Measurements from ENCODE around the gene ZNF783.

Gene ZNF783

GRCh38 chr7:149283321-149283720 is 21.3 kb downstream of the ZNF783 start:
- ATAC-seq: no peak

DNA sequence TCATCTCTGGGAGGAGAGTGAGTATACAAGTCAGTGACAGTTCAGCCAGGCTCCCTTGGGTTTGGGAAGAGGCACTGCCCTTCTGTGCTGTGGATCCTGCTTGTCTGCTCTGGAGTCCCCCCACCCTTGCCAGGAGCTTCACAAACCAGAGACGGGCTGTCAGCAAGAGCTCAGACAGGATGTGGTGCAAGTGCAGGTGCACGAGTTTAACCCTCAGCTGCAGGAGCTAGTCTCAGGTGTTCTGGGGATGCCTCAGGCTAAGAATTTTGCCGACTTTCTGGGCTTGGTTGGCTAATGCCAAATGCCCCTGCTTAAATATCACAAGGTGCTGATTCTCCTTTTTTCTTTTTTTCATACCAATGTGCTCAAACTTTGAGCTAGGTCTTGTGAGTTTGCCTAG is 22.3 kb downstream of the ZNF783 start:
- no peak for ATAC-seq

DNA sequence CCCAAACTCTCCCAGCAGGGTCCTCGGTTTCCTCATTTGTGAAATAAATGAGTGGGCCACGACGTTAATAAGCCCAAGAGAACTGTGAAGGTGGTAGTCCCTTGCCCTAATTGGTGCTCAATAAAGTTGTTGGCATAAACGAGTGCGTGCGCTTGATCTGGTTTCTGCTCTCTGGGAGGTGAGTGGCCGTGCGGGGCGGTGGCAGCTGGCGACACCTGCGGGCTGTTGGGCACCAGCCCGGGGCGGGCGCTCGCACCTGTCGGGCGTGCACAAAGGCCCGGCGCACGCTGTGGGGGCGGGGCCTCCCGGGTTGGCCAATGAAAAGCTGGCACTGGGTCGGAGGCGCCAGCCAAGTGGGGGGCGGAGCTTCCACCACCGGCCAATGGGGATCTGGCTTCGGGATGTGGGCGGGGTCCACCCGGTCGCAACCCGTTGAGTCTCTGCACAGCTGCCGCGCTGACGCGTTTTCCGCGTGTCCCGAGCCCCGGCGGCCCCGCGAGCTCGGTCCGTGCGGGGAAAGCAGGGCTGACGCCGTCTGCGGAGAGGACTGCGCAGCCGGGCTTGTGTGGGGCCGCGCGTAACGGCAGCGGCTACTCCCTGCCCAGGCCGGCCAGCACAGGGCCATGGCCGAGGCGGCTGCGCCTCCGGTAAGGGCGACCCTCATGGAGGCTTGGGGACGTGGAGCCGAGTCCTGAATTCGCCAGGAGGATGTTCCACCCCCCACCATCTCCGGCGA is 23.0 kb downstream of the ZNF783 start:
- peak; percentile 96 to 97 for ATAC-seq

DNA sequence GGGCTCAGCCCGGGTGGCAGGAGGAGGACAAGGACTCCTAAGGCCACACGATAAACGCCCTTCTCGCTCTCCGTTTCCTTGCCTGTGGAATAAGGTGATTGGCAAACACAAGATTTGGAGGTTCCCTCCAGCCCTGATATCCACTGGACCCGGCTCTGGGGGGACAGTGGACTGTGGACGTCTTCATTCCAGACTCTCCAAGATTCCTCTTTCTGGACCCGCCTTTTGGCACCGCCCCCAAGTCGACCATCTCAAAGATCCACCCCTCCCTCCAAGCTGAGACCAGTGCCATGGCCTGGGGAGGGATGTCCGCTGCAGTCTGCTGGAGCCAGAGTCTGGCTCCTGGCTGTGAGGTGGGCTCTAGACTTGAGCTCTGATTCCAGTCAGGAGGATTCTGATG is 23.6 kb downstream of the ZNF783 start:
- no peak for ATAC-seq

GRCh38 chr7:149286811-149287400 is 24.9 kb downstream of the ZNF783 start:
- ATAC-seq: no peak

GRCh38 chr7:149287622-149288021 is 25.6 kb downstream of the ZNF783 start:
- no peak for ATAC-seq

- no peak for ATAC-seq
Measured at GRCh38 chr7:149289262-149289661, 27.3 kb downstream of the ZNF783 start.

DNA sequence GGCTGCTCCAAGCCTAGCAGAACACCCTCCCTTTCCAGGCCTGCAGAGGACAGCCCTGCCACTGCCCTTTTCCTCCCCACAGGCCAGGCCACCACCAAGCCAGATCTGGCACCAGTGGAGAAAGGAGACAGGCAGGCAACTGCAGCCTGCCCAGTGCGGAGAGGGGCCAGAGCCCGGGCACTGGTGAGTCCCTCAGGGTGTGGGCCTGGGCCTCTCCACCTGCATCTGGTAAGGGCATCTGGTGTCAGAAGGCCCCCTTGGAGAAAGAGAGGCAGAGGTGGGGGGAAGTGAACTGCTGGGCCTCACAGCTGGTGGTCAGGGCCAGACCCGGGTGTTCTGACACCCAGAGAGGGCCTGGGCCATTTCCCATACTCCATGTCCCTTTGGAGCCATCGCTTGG is 27.9 kb downstream of the ZNF783 start:
- ATAC-seq: no peak

- ATAC-seq: no peak
Measured at GRCh38 chr7:149291036-149291780, 29.2 kb downstream of the ZNF783 start.

DNA sequence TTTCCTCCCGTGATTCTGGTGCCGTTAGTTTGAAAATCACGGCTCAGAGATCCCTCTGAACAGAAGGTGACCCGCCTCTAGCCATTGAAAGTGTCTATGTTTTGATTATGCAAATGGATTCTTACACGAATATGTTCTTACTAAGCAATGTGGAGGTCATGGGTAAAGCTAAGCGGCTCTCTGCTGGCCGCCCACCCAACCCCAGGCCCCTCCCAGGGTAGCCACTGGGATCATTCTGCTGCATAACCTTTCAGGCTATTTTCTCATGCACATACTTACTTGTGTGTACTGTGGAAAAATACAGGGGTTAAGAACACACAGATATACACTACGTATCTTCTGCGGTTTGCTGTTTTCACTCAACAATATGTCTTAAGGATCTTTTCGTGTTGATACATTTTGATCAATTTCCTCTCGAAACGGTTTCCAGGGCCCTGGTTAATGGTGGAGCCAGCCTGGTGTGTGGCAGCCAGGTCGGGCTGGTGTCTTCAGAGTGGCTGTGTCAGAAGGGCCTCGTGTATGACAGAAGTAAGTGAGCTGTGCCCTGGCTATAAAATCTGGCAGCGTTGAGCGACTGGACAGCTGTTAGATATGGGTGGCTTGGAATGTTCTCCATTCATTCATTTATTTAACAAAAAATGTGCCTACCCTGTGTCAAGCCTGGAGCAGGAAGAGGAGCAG is 29.9 kb downstream of the ZNF783 start:
- no peak for ATAC-seq

- ATAC-seq: no peak
Measured at GRCh38 chr7:149292462-149292823, 30.4 kb downstream of the ZNF783 start.

- no peak for ATAC-seq
Measured at GRCh38 chr7:149293338-149293737, 31.3 kb downstream of the ZNF783 start.

GRCh38 chr7:149293946-149294633 is 32.1 kb downstream of the ZNF783 start:
- no peak for ATAC-seq

- no peak for ATAC-seq
Measured at GRCh38 chr7:149294634-149295480, 32.9 kb downstream of the ZNF783 start.

DNA sequence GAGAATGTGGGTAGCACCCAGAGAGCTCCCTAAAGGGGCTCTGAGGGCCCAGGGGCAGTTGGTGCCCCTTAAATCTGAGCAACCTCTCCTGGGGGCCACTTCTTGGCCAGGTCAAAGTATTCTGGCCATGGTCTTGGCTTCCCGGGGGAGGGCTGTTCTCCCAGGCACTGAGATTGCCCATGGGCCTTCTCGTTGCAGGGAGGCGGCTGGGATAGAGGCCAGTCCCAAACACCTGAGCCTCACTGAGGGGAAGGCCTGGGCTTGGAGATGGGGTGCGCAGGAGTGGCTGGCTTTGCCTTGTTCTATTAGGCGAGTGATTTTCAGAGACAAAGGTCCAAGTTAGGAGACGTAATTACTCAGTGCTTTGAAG is 33.5 kb downstream of the ZNF783 start:
- ATAC-seq: no peak

GRCh38 chr7:149296368-149296767 is 34.4 kb downstream of the ZNF783 start:
- ATAC-seq: no peak

GRCh38 chr7:149297034-149297755 is 35.2 kb downstream of the ZNF783 start:
- ATAC-seq: peak; percentile 90 to 92

DNA sequence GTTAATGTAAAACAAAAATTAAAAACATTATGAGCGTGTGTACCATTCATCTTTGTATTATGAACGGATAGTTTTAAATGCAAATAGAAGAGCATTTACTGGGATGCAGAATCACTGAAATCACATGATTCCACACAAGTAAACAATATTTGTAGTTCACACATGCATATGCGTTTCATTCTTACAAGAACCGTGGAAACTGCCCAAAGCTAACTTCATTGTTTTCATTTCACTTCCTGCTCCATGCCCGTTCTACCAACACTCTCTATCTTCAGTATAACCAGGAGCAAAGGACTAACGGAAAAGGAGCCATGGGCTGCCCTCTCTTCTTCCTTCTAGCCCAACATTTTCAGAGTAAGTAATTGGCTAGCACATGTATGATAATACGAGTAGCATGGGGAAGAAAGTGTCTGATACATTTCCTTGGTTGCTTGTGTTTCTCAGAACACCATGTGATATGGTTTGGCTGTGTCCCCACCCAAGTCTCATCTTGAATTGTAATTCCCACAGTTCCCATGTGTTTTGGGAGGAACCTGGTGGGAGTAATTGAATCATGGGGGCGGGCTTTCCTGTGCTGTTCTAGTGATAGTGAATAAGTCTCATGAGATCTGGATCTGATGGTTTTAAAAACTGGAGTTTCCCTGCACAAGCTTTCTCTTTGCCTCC is 38.8 kb downstream of the ZNF783 start:
- no peak for ATAC-seq

DNA sequence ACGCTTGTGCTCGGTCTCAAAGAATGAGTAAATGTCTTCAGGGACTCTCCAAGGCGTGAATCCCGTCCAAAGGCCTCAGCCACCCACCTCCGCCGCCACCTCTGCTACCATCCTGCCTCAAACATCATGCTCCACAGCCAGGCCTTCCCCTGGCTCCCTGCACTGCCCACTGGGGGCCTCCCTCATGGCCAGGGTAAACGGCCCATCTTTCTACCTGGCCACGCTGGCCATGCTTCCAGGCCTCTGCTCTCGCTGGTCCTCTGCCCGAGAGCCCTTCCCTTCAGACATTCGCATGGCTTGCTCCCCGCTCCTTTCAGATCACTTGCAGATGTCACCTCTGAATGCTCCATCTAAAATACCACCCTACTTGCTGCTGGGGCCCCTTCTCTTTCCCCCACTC is 40.2 kb downstream of the ZNF783 start:
- ATAC-seq: no peak

- no peak for ATAC-seq
Measured at GRCh38 chr7:149302865-149303264, 40.9 kb downstream of the ZNF783 start.

DNA sequence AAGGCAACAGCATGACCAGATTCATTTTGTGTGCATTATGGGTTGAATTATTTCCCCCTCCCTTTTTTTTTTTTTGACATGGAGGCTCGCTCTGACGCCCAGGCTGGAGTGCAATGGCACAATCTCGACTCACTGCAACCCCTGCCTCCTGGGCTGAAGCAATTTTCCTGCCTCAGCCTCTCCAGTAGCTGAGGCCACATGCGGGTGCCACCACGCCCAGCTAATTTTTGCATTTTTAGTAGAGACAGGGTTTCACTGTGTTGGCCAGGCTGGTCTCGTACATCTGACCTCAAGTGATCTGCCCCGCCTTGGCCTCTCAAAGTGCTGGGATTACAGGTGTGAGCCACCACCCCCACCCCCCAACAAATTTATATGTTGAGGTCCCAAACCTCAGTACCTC is 42.0 kb downstream of the ZNF783 start:
- ATAC-seq: no peak

Measured in activated CD4-positive, CD25-positive, alpha-beta regulatory T cell treated with anti-CD3 and anti-CD28 coated beads, Interleukin-2, amount 50 U/mL, for 24 hours (primary cell).